Right renal cortex interstitium (tissue), 3 donors: Measurements from ENCODE around the gene TAF15. TPM values are rescaled to one million over a fixed set of nuclear protein-coding genes. Genes with fewer than 3 reads are reported as not detected.

Experiments
- DNase-seq, 3 donors: peaks; one replicate each; pipeline ENCODE4 v3.0.0-alpha.2; 2013; ENCODE audit warnings: low read depth in 3 of 3, low spot score in 2 of 3
- polyA plus RNA-seq, 3 donors: library from polyadenylated mRNA; unstranded; fragments of 120-200 nt; gene quantifications; one replicate each; pipeline ENCODE4 v1.2.1, GENCODE V29; 2013; ENCODE audit not compliant: insufficient read length in 3 of 3

TAF15 gene
- polyA plus RNA-seq, 3 donors = 223 to 239 (median 239) TPM

DNA sequence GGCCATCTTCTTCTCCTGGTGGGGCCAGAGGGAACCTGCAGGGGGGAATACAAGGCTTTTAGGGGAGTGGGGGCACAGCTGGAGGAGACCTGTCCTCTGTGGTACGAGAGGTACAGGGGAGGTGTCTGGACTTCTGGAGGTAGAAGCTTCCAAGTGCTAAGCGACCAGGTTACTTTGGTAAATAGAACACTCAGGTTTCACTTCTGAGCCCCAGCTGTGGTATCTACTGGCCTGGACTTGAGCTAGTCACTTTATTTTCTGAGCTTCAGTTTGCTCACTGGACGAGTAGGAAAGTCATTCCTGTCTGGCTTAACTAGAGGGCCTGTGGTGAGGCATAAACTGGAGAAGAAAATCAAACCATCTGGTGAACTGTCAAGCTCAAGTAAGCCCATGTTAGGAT is 59.5 kb downstream of the TAF15 start, which contains the start of gene HEATR9:
HEATR9 (minus strand) TSS at position 155 of the 400 bp plus-strand sequence; CDS start at position 6, 149 bp downstream.
- no peak for DNase-seq

DNA sequence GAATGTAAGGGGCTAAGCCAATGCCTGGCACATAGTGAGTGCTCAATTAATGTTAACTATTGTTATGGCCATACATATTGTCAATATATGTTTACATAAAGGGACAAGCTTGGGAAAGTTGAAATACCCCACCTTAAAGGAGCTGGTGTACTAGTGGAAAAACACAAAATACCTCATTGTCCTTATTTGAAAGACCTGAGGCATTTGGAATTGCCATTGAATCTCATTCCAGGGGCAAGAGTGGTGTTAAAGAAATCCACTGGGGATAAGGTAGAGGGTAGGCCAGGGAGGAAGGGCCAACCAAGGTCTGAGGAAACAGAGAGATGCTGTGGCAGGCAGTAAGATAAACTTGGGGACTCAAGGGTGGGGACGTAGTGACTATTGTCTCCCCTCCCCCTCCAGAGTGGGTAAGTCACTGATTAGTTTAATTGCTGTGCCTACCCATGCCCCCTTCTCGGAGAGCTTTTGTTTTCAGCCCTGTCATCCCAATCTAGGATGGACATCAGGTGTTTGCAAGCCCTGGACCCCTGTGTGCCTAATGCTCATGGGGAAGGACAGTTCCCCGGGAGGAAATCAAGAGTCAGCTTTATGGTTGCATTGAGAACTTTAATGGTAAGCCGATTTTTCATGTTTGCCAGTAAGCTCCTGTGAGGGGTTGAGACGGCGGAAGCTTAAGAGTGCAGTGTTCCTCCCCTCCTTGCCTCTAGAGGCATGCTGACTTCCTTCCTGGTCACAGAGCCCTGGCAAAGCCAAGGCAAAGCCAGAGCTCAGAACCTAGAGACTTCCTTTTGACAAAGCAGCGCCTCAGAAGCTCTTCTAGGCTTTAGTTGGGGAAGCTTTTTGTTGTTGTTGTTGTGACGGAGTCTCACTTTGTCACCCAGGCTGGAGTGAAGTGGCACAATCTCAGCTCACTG is 61.9 kb downstream of the TAF15 start:
- DNase-seq = no peak

GRCh38 chr17:35872196-35872980 is 63.1 kb downstream of the TAF15 start:
- no peak for DNase-seq

GRCh38 chr17:35875072-35875799 is 66.0 kb downstream of the TAF15 start:
- DNase-seq = no peak

DNA sequence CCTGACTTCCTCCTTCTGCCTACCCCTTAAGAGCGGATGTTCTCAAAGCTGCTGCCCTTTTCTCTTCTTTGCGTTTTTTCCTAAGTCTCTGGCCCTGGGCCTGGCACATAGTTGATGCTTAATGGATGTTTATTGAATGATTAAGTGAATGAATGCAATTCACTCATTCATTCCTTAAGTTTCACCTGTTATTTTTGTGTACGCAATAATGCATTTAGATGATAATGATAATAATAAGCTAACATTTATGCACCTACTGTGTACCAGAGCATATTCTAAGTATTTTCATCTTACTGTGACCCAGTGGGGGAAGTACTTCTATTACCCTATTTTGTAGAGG is 66.5 kb downstream of the TAF15 start:
- DNase-seq = no peak

- no peak for DNase-seq
Observed at GRCh38 chr17:35876534-35876933, 67.2 kb downstream of the TAF15 start.

GRCh38 chr17:35877345-35878029 is 68.2 kb downstream of the TAF15 start:
- no peak for DNase-seq

DNA sequence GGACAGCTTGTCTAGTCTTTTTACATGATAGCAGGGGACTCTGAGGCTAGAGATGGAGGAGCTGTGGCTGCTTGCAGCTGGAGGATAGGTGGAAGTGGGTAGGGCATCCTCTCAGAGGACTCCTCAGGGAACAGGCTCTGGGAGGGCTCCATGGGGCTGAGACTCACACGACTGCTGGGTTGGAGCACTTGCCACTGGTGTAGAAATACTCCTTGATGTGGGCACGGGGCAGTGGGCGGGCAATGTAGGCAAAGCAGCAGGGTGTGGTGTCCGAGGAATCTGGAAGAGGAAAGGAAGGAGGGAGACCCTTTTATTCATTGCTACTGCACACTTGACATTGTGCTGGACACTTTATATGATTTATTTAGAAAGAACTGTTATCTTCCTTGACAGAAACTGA is 69.1 kb downstream of the TAF15 start:
- DNase-seq = no peak

GRCh38 chr17:35879773-35880654 is 70.7 kb downstream of the TAF15 start, which contains the start of gene CCL5:
TSS of gene CCL5 (minus strand) at chr17:35880360.
- no peak for DNase-seq

- DNase-seq = no peak
Observed at GRCh38 chr17:35889241-35889640, 80.0 kb downstream of the TAF15 start.

- DNase-seq = peak; percentile 38 to 69 (median 52)
Observed at GRCh38 chr17:35889818-35890773, 80.8 kb downstream of the TAF15 start.

DNA sequence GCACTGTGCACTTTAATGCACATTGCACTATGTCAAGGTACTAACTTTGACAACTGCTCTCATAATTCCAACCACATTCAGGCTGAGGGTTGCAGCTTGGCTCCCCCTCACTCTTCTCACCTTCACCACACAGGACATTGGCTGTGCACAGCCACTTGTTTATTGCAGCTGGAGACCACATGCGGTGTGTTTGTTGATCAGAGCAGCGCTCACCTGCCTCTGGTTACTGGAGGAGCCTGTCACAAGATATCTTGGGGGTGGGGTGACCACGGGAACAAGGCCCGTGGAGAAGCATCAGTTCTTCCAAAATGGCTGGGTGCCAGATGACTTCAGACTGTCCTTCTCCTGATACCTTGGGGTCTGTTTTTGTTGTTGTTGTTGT is 81.5 kb downstream of the TAF15 start:
- no peak for DNase-seq

GRCh38 chr17:35891269-35891668 is 82.0 kb downstream of the TAF15 start:
- DNase-seq = no peak

GRCh38 chr17:35892091-35893035 is 83.1 kb downstream of the TAF15 start:
- DNase-seq = no peak

- no peak for DNase-seq
Observed at GRCh38 chr17:35893751-35894150, 84.5 kb downstream of the TAF15 start.

GRCh38 chr17:35894206-35894605 is 84.9 kb downstream of the TAF15 start:
- DNase-seq = no peak
